Stimulated activated CD4-positive, alpha-beta T cell treated with anti-CD3 and anti-CD28 coated beads, Interleukin-1b, Interleukin-23, amount 100 ng/mL, for 24 hours (primary cell): Measurements from ENCODE around the gene TFDP2.
"Not testable (repeated sequence)": the region's sequence is repeated elsewhere in the genome, so short reads cannot be mapped to it uniquely, and the experiment has no call there.

Source experiments
- DNase-seq, 4 experiments: peaks; one replicate each; pipeline ENCODE4 v3.0.0-alpha.2; 2020; ENCODE audit warnings: low read depth in 4 of 4, low spot score in 1 of 4

TFDP2 gene

GRCh38 chr3:142022381-142022780 is 127.0 kb downstream of the TFDP2 start:
- DNase-seq = no peak

DNA sequence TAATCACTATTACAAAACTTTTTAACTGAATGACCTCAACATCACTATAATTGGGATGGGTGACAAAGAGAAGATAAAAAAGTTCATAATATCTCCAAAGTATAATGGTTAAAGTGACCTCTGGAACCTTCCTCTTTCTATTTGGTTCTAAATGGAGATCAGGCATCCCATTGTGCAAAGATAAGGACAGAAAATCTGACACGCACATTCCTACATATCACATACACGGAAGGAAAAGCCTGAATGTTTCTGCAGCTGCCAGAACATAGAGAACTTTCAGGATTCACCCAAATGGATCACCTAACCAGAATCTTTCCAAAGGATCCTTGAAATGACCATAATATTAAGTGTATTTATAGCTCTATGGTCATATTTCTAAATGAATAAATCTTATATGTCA is 128.2 kb downstream of the TFDP2 start:
- no peak for DNase-seq

GRCh38 chr3:142019794-142020320 is 129.5 kb downstream of the TFDP2 start:
- DNase-seq = no peak

- DNase-seq = no peak
These were observed 135.4 kb downstream of the TFDP2 start for GRCh38 chr3:142013993-142014392.

DNA sequence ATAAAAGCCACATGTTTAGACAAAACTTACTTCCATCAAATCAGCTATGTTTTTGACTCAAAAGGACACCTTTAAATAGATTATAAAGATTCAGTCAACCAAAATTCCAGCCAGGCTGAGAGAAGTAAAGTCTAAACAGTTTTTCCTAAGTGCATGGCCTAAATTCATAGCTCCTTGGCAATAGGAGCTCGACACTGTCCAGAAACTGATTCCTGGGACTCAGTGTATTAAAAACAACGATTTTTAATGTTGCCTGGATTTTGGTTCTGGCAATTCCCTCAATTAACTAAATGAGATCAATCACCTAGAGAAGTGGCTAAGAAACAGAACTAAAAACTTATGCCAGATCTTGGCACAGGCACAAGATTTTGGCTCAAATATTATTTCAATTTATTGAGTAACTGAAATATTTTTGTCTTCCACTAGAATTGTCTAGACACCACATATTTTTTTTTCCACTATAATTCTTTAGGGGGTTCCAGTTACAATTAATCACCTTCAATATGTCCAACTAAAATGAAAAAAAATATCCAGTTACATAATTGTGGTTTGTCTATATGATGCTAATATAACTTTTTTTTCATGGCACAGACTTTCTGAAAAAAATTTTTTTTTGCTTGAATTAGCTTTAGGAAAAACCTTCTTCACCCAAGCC is 135.9 kb downstream of the TFDP2 start:
- no peak for DNase-seq

GRCh38 chr3:142009029-142009428 is 140.3 kb downstream of the TFDP2 start:
- no peak for DNase-seq

GRCh38 chr3:142007710-142008399 is 141.5 kb downstream of the TFDP2 start:
- DNase-seq = no peak

- not testable (repeated sequence) for DNase-seq
These were observed 144.4 kb downstream of the TFDP2 start for GRCh38 chr3:142004957-142005356.

DNA sequence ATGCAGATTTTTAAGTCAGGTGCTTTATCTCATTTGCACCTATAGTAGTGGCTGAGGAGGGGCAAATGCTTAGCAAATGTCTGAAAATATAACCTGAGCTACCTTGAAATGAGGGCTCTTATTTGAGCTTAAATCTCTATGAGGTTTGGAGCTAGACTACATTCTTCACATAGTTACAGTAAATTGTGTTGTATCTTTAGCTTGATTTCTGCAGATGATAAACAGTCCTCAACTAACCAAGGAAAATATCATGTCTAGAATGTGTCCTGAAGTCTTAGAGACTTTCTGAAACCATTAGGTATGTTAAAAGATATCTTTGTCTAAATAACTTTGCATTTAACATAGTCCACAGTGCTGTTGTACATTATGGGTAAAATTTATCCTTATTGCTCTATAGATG is 145.3 kb downstream of the TFDP2 start:
- DNase-seq = no peak

- no peak for DNase-seq
These were observed 146.1 kb downstream of the TFDP2 start for GRCh38 chr3:142003291-142003690.

GRCh38 chr3:142000325-142000870 is 148.9 kb downstream of the TFDP2 start:
- no peak for DNase-seq

DNA sequence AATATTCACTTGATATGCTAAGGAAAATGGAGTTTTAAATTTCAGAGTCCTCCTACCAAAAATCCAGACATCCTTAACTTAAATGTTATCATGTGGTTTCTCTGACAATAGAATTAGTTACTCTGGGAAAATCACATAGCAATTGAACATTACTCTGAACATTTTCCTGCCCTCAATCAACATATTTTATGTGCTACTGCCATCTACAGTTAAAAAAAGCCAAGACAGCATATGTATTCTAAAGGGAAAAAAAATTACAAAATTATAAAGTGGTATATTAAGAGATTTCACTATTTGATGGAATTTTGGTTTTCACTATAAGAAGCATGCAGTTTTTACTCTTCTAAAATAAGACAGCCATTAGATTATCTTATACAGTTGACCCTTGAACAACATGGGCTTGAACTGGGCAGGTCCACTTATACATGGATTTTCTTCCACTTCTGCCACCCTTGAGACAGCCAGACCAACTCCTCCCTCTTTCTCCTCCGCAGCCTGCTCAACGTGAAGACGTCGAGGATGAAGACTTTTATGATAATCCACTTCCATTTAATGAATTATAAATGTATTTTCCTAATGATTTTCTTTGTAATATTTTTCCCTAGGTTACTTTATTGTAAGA is 150.6 kb downstream of the TFDP2 start:
- DNase-seq = no peak

- no peak for DNase-seq
These were observed 152.9 kb downstream of the TFDP2 start for GRCh38 chr3:141996437-141996836.

- no peak for DNase-seq
These were observed 154.5 kb downstream of the TFDP2 start for GRCh38 chr3:141994856-141995255.

- DNase-seq = no peak
These were observed 156.8 kb downstream of the TFDP2 start for GRCh38 chr3:141992512-141992911.

DNA sequence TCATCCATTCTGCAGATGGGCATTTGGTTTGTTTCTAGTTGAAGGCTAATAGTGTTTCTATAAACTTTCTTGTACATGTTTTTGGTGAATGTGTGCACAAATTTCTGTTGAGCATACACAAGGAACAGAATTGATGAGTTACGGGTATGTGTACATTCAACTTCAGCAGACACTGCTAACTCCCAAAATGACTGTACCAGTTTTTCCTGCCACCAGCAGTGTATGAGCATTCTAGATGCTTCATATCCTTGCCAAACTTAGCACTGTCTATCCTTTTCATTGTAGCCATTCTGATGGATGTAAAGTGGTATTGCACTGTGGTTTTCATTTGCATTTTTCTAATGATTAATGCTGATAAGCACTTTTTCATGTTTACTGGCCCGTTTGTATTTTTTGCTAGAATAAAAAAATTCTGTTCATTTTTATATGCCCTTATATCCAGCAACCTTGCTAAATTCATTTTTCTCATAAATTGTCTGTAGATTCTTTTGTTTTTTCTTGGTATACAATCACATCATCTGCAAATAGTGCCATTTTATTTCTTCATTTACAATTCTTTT is 162.7 kb downstream of the TFDP2 start:
- no peak for DNase-seq

- DNase-seq = no peak
These were observed 168.3 kb downstream of the TFDP2 start for GRCh38 chr3:141981084-141981483.

GRCh38 chr3:141979050-141979671 is 170.2 kb downstream of the TFDP2 start:
- no peak for DNase-seq

DNA sequence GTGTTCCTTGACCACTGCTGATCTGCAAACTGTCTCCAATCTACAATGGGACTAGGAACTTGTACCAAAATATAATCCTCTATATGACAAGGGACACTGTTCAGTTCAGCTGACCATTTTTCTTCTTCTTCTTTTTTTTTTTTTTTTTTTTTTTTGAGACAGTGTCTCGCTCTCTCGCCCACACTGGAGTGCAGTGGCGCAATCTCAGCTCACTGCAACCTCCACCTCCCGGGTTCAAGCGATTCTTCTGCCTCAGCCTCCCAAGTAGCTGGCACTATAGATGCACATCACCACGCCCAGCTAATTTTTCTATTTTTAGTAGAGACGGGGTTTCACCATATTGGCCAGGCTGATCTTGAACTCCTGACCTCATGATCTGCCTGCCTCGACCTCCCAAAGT is 174.6 kb downstream of the TFDP2 start:
- DNase-seq = not testable (repeated sequence)

GRCh38 chr3:141972399-141972798 is 176.9 kb downstream of the TFDP2 start:
- no peak for DNase-seq

DNA sequence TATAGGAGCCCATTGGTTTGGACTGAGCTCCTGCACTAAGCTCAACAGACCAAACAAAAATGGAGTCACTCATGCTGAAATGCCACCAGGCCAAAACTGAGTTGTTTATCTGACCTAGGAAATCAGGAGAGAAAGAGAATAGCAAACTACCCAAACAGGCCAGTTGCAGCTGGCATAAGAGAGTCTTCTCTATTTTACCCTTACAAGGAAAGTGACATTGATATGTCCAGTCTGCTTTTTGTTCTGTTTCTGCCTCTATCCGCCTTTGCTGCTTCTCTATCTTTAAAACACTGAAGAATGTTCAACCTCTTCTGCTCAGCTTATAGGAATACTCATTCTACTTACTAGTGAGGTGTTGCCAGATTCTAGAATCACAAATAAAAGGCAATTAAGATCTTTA is 177.8 kb downstream of the TFDP2 start:
- no peak for DNase-seq
